AG04449 (cell line): Measurements from ENCODE around the gene GDPD5.

ENCODE experiments used
- CTCF ChIA-PET: fragments of 350-600 bp; formaldehyde crosslinking; extraction: SDS; loops from one replicate; lab custom pipeline; 2021; ENCODE audit warnings: antibody characterized with exemption; lab: Yijun Ruan, JAX
- POLR2A ChIA-PET: fragments of 400-600, 350-600 bp; formaldehyde crosslinking; extraction: SDS; loops from one replicate; lab custom pipeline; 2020; ENCODE audit warnings: antibody characterized with exemption, inconsistent platforms; lab: Yijun Ruan, JAX
- DNase-seq: peaks from one replicate; pipeline ENCODE4 v3.0.0-alpha.2; 2010; ENCODE audit warnings: low read depth, low spot score
- H3K4me3 ChIP-seq: 2 replicates; pipeline ENCODE4 v1.5.1; 2011; ENCODE audit warnings: low read depth, mild to moderate bottlenecking, control low read depth, low read length
- CTCF ChIP-seq: IDR thresholded peaks from one replicate; pipeline ENCODE4 v1.5.1; 2011; ENCODE audit warnings: mild to moderate bottlenecking, moderate library complexity, low read length, control low read depth, inconsistent platforms; ENCODE audit not compliant: insufficient read depth; ENCODE audit errors: missing control alignments

The GDPD5 gene

GRCh38 chr11:75434886-75435570 is 90.7 kb downstream of the GDPD5 start:
- H3K4me3 ChIP-seq, result no peak overlapping the region
- POLR2A ChIA-PET, result no interaction called here
- CTCF ChIA-PET, result interaction anchor here (0.7 to 9.2 kb wide), 5 partner anchors 10 to 155 kb away, joined by 3 to 91 read pairs (median 3); partner anchors contain the start of gene GDPD5
- TF ChIP-seq CTCF, result no peak
- DNase-seq, result no peak

- CTCF ChIA-PET, result interaction anchor here (0.8 to 9.2 kb wide), 8 partner anchors 9 to 154 kb away, joined by 3 to 91 read pairs (median 3); partner anchors contain the start of gene GDPD5
- POLR2A ChIA-PET, result no interaction called here
- no peak for DNase-seq
- no peak for TF ChIP-seq CTCF
- H3K4me3 ChIP-seq, result no peak overlapping the region
Measured at GRCh38 chr11:75434051-75434450, 91.7 kb downstream of the GDPD5 start.

GRCh38 chr11:75433443-75433842 is 92.3 kb downstream of the GDPD5 start:
- CTCF ChIA-PET, result interaction anchor here (0.9 to 9.2 kb wide), 6 partner anchors 12 to 106 kb away, joined by 3 to 91 read pairs (median 5); partner anchors contain the start of gene GDPD5
- POLR2A ChIA-PET, result no interaction called here
- no peak for DNase-seq
- no peak for TF ChIP-seq CTCF
- H3K4me3 ChIP-seq, result no peak overlapping the region

GRCh38 chr11:75432911-75433321 is 92.8 kb downstream of the GDPD5 start, which contains the start of gene KLHL35:
Gene KLHL35, minus strand, starts transcription at chr11:75433203. Its CDS starts 2,574 bp downstream, at chr11:75430629.
- ChIA-PET POLR2A (no interaction called here), CTCF (interaction anchor here (1.0 to 9.2 kb wide), 5 partner anchors 12 to 158 kb away, joined by 3 to 91 read pairs (median 7); partner anchors contain the start of gene GDPD5)
- DNase-seq, result no peak
- no peak within 1 kb of the TSS for H3K4me3 ChIP-seq
- no peak for TF ChIP-seq CTCF

- no peak overlapping the region for H3K4me3 ChIP-seq
- CTCF ChIA-PET, result interaction anchor here (0.8 to 9.2 kb wide), 7 partner anchors 12 to 159 kb away, joined by 3 to 91 read pairs (median 4); partner anchors contain the start of gene GDPD5
- POLR2A ChIA-PET, result no interaction called here
- no peak for DNase-seq
- TF ChIP-seq CTCF, result no peak
Measured at GRCh38 chr11:75431533-75432525, 93.9 kb downstream of the GDPD5 start.
